Transverse colon (tissue), 4 donors: ENCODE measurements around the gene NSMF. TPM values are rescaled to one million over a fixed set of nuclear protein-coding genes. Genes with fewer than 3 reads are reported as not detected.
A peak's percentile ranks its signal among the peaks of the same experiment; 100 is the strongest.

Experiments
- DNase-seq: peaks from one replicate; pipeline ENCODE4 v3.0.0-alpha.2; 2019
- H3K27ac ChIP-seq, 4 donors: fragments of 200-600 bp; sonication (generic); 2 replicates each; pipeline ENCODE4 v1.5.1; 2016 to 2018; ENCODE audit warnings: inconsistent platforms in 4 of 4
- H3K27me3 ChIP-seq: fragments of 200-600 bp; sonication (generic); 2 replicates; pipeline ENCODE4 v1.5.1; 2017; ENCODE audit warnings: inconsistent platforms
- H3K36me3 ChIP-seq, 4 donors: fragments of 200-600 bp; sonication (generic); 2 replicates each; pipeline ENCODE4 v1.5.1; 2017 to 2019; ENCODE audit warnings: inconsistent platforms in 4 of 4
- H3K4me1 ChIP-seq, 4 donors: fragments of 200-600 bp; sonication (generic); 2 replicates each; pipeline ENCODE4 v1.5.1; 2017 to 2020; ENCODE audit warnings: inconsistent platforms in 4 of 4
- H3K4me3 ChIP-seq, 4 donors: fragments of 200-600 bp; sonication (generic); 1 replicate in 1 of 4; 2 replicates in 3 of 4; pipeline versions ENCODE4 v1.5.1 to v1.6.1; 2017 to 2019; ENCODE audit warnings: inconsistent platforms in 4 of 4
- H3K9me3 ChIP-seq, 2 donors: fragments of 200-600 bp; sonication (generic); 2 replicates each; pipeline ENCODE4 v1.5.1; 2017 to 2019; ENCODE audit warnings: inconsistent platforms in 2 of 2
- CTCF ChIP-seq, 5 experiments: fragments of 200-600 bp in 3 of 5; fragments of 450-650 bp in 2 of 5; sonication (generic) in 3 of 5; IDR thresholded peaks; 1 replicate in 2 of 5; 2 replicates in 3 of 5; pipeline ENCODE4 v1.5.1; 2016 to 2017; ENCODE audit warnings: antibody characterized with exemption in 5 of 5, inconsistent platforms in 3 of 5, mild to moderate bottlenecking in 2 of 5, moderate library complexity in 1 of 5
- EP300 ChIP-seq: sonication (generic); formaldehyde crosslinking; IDR thresholded peaks from one replicate; pipeline ENCODE4 v1.6.1; 2017; ENCODE audit warnings: antibody characterized with exemption, low read depth
- POLR2A ChIP-seq: fragments of 450-650 bp; IDR thresholded peaks from one replicate; pipeline ENCODE4 v1.6.1; 2016; ENCODE audit warnings: antibody characterized with exemption, mild to moderate bottlenecking, moderate library complexity
- POLR2AphosphoS5 ChIP-seq, 3 donors: sonication (generic); formaldehyde crosslinking; IDR thresholded peaks; one replicate each; pipeline ENCODE4 v1.6.1; 2016; ENCODE audit warnings: antibody characterized with exemption in 3 of 3
- WGBS, 2 donors: methylation state at CpG; one replicate each; pipeline ENCODE4 v1.1.5; 2018; ENCODE audit warnings: low coverage in 1 of 2; 5-methylcytosine and 5-hydroxymethylcytosine counted together
- in situ Hi-C, 4 donors: fragments of 200-750 bp; cut with MboI; loops; one replicate each; pipeline versions ENCODE4 v1.15.0 to v1.15.1; 2017; ENCODE audit warnings: low sequenced_read_pairs in 3 of 4, low pct_ligation_motif_present in 1 of 4, low pct_unique_long_range_greater_than_20kb in 1 of 4
- intact Hi-C: fragments of 100-400 bp; cut with DNase I; formaldehyde crosslinking; loops from one replicate; pipeline ENCODE4 v1.15.1; 2023; ENCODE audit warnings: low total_unique reads
- total RNA-seq, 4 donors: library from RNA; depleted of rRNA; stranded (reverse); fragments of >200 nt; gene quantifications; one replicate each; pipeline ENCODE4 v1.1.0, GENCODE V29; 2016

NSMF gene
- total RNA-seq, 4 donors from 2014 or later, result 44.6 to 130 (median 55.2) TPM

GRCh38 chr9:137484551-137485315 is 25.6 kb upstream of the NSMF start:
- H3K36me3 ChIP-seq, result no peaks in the 10 kb centered on the region
- intact Hi-C loops (no loop called here), in situ Hi-C loops (no loop called here)
- DNase-seq, result no peak
- H3K4me1 ChIP-seq, result peaks cover 0 to 12% (median 10%) of the 10 kb centered on the region in 4 donors
- TF ChIP-seq POLR2A (no peak), EP300 (no peak), CTCF (IDR thresholded peaks at IDR 0.05) (no peak), POLR2AphosphoS5 (IDR thresholded peaks at IDR 0.05) (no peak)
- WGBS, 2 donors, result 88 to 91% methylated on average over 3 to 18 of the region's 27 CpGs
- no peaks in the 10 kb centered on the region for H3K9me3 ChIP-seq
- no peak overlapping the region for H3K4me3 ChIP-seq
- H3K27ac ChIP-seq, result no peak overlapping the region
- no peaks in the 10 kb centered on the region for H3K27me3 ChIP-seq

- Histone ChIP-seq H3K9me3 (no peaks in the 10 kb centered on the region), H3K4me1 (peaks cover 0 to 3% (median under 1%) of the 10 kb centered on the region in 4 donors), H3K36me3 (no peaks in the 10 kb centered on the region), H3K27ac (peak overlapping the region in 1 of 4 donors; percentile 28), H3K27me3 (no peaks in the 10 kb centered on the region), H3K4me3 (no peak overlapping the region)
- WGBS, 2 donors, result 58 to 76% methylated on average over 4 to 26 of the region's 26 CpGs
- TF ChIP-seq POLR2A (no peak), POLR2AphosphoS5 (IDR thresholded peaks at IDR 0.05) (no peak), EP300 (no peak), CTCF (IDR thresholded peaks at IDR 0.05) (no peak)
- in situ Hi-C loops, result no loop called here
- no peak for DNase-seq
- intact Hi-C loops, result no loop called here
Measured at GRCh38 chr9:137482094-137482781, 23.1 kb upstream of the NSMF start.

DNA sequence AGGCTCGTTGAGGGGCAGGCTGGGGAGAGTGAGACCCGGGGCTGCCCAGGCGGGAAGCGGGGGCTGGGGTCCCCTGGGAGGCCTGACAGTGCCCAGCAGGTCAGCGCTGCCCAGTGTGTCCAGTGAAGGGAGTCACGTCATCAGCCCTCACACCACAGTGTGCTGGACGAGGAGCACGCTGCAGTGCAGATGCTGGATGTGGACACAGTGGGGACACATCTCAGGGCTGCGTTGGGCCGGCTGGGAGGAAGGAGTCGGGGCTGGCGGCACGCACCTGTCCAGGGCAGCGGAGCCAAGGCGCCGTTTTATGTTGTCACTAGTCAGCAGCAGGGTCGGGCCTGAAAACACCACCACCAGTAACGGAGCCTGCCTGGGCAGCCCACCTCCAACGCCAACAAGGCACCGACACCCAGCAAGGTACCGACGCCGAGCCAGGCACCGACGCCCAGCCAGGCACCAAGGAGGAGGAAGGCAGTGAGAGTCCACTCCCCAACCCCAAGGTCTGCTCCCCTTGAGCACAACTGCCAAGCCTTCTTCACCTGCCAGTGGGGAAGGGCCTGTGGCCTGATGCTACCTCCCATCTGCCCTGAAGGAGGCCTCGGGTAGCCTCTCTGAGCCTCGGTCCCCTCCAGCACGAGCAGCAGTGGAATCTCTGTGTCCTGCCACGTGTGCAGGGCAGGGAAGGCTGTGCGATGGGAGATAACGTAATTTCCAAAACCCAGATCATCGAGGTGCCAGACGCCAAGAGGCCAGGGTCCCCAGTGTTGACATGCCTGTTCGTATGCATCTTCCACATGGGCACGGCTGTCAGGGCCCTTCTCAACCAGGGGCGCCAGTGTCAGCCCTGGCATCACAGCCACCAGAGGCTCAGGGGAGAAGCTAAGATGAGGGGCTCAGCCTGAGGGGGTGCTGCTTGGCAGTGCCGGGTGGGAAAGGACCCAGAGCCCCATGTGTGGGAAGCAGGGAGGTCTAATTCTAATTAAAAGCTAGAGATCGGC is 21.9 kb upstream of the NSMF start:
- Histone ChIP-seq H3K9me3 (peaks cover 0 to 3% of the 10 kb centered on the region in 2 donors), H3K27ac (no peak overlapping the region), H3K36me3 (no peaks in the 10 kb centered on the region), H3K4me3 (no peak overlapping the region), H3K27me3 (no peaks in the 10 kb centered on the region), H3K4me1 (peaks cover 0 to 3% (median 0%) of the 10 kb centered on the region in 4 donors)
- no peak for TF ChIP-seq POLR2A
- no peak for TF ChIP-seq CTCF (IDR thresholded peaks at IDR 0.05)
- no peak for TF ChIP-seq EP300
- TF ChIP-seq POLR2AphosphoS5 (IDR thresholded peaks at IDR 0.05), result no peak
- in situ Hi-C loops, result no loop called here
- no peak for DNase-seq
- WGBS, 2 donors, result 90% methylated on average over 2 to 35 of the region's 38 CpGs
- intact Hi-C loops, result no loop called here
